SIG-M5 treated with dmso at 0.1 percent for 504 hours (cell line): ENCODE measurements around the gene UMAD1.

Source experiments
- DNase-seq: peaks from one replicate; lab custom pipeline; 2025; ENCODE audit not compliant: unreplicated experiment; lab: John Stamatoyannopoulos, UW

UMAD1 gene

DNA sequence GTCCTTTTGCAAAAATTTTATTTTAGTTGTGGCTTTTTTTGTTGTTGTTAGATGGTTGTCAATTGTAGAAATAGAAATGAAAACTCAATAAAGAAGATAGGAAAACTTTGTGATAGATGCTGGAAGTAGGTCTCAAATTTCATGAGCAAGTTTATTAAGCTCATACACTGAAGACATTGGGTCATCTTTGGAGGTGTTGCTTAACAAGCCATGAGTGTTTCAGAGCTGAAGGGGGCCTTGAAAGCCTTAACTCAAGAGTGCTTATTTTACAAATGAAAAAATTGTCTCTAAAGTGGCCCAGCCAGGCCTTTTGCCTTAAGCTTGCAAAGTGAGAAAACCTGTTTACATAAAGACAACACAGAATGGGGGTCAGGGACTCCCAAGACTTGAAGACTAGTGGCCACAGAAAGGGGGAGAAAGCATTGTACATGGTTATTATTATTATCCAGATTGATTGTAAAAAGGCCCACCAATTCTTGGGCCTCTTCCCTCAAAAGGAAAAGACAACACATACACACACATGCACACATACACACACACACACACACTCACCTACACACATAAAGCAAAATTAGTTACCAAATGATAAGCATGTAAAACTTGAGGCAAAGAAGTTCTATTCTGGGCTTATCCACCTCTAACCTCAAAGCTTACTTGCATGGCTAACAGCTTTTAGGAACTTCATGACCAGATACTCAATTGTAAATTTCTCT, 278.3 kb downstream of the UMAD1 start:
- DNase-seq: no peak

GRCh38 chr7:7919449-7919945, 278.9 kb downstream of the UMAD1 start:
- no peak for DNase-seq

GRCh38 chr7:7920056-7920455, 279.5 kb downstream of the UMAD1 start:
- DNase-seq: no peak

GRCh38 chr7:7920481-7920880, 279.9 kb downstream of the UMAD1 start:
- DNase-seq: no peak

DNA sequence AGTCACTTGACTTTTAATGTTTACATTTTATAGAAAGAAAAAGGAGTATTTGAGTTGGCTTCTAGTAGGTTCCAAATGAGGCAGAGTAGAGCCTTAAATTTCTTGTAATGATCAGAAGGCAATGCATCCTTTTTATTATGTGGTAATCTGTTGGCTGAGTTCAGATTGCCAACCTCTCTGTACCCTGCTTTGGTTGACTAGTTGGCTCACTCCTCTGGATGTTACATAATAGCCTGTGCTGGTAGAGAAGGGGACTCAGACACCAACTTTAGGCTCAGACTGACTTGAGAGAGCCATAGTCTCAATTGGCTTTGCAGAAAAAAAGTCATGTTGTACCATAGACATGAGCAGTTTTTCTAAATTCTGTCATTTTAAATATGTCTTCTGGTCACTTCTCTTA, 281.3 kb downstream of the UMAD1 start:
- DNase-seq: peak; percentile 4

DNA sequence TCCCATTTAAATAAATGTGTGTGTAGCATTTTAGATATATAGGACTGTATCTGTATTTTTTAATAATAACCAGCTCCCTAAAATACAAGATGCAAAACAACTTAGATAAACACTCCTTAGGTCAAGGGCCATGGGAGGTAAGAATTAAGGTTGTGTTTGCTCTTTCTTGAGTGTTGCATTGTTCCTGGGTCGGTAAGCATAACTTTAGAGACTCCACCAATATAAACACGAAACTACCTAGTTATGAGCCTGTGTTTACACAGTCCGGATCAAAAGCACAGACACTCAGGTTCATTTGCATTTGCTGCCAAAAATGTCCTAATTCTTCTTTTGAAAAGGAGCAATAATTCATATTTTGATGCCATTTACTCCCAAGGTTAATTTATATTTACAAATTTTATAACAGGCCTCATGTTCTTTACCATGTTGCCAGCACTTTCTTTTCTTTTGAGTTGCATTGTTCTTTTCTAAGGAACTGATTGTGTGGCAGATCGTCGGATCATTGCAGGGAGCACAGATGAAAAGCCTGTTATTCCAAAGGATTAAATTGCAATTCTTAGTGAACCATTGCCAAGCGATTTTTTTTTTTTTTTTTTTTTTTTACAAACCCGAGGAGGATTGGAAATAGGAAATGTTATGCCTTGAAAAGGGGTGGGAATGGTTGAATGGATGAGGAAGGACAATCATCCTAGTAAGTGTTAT, 282.3 kb downstream of the UMAD1 start:
- DNase-seq: no peak

DNA sequence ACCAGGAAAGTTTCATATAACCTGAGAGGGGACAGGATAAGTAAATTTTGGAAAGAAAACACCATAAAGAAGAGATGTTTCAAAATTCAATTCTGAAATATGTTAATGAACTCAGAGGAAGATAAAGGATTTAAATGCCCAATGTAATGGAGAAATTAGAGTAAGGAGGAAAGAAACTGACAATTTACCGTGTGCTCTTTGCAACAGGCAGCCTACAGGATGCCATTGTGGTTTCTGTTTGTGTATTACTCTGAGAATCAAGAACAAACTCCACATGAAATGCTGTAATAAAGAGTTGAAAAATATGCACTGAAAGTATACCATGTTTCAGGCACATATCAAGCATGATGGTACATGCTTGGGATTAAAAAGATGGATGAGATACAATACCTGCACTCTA, 283.3 kb downstream of the UMAD1 start:
- no peak for DNase-seq

GRCh38 chr7:7924303-7924702, 283.8 kb downstream of the UMAD1 start:
- DNase-seq: no peak
